HEK293 (cell line): ENCODE data around the gene TMEM161B.

Source experiments
- CTCF ChIA-PET: fragments of 350-600 bp; formaldehyde crosslinking; extraction: SDS; loops from one replicate; lab custom pipeline; 2021; ENCODE audit warnings: antibody characterized with exemption; lab: Yijun Ruan, JAX
- POLR2A ChIA-PET: fragments of 300-600 bp; formaldehyde crosslinking; extraction: SDS; loops from one replicate; lab custom pipeline; 2020; ENCODE audit warnings: antibody characterized with exemption, inconsistent platforms; lab: Yijun Ruan, JAX
- H3K27ac ChIP-seq: fragments of 200-500 bp; sonication (Bioruptor generic); 2 replicates; pipeline ENCODE4 v1.5.1; 2014; ENCODE audit warnings: low read depth, low read length, control low read depth, inconsistent platforms; ENCODE audit errors: extremely low read depth
- H3K36me3 ChIP-seq, 2 experiments: fragments of 200-500 bp in 1 of 2; sonication (Bioruptor generic) in 1 of 2; 1 replicate in 1 of 2; 2 replicates in 1 of 2; pipeline ENCODE4 v1.5.1; 2014 to 2017; ENCODE audit warnings: inconsistent platforms in 2 of 2, low read length in 2 of 2; ENCODE audit not compliant: control insufficient read depth in 2 of 2, insufficient read depth in 1 of 2
- H3K4me1 ChIP-seq: fragments of 200-500 bp; sonication (Bioruptor generic); 2 replicates; pipeline ENCODE4 v1.5.1; 2014; ENCODE audit warnings: mild to moderate bottlenecking, low read length, inconsistent platforms; ENCODE audit not compliant: control insufficient read depth, insufficient read depth
- H3K4me3 ChIP-seq: 2 replicates; pipeline ENCODE4 v1.5.1; 2011; ENCODE audit warnings: low read depth, mild to moderate bottlenecking, control low read depth, low read length, moderate library complexity
- H3K9me3 ChIP-seq: fragments of 200-500 bp; sonication (Bioruptor generic); 2 replicates; pipeline ENCODE4 v1.5.1; 2014; ENCODE audit warnings: low read depth, low read length, inconsistent platforms; ENCODE audit not compliant: control insufficient read depth, insufficient read depth
- ATF2 ChIP-seq: fragments of 450-650 bp; formaldehyde crosslinking; IDR thresholded peaks from 2 replicates; pipeline ENCODE4 v1.5.1; 2016; ENCODE audit warnings: missing biosample characterization, missing genetic modification characterization, low read depth
- CTCF ChIP-seq: fragments of 450-650 bp; formaldehyde crosslinking; IDR thresholded peaks from 2 replicates; pipeline ENCODE4 v1.5.1; 2016; ENCODE audit warnings: missing biosample characterization, missing genetic modification characterization
- EGR2 ChIP-seq: fragments of 450-650 bp; formaldehyde crosslinking; IDR thresholded peaks from 2 replicates; pipeline ENCODE4 v1.5.1; 2016; ENCODE audit warnings: low read depth, missing biosample characterization, missing genetic modification characterization
- GFI1B ChIP-seq: fragments of 450-650 bp; formaldehyde crosslinking; IDR thresholded peaks from 2 replicates; pipeline ENCODE4 v1.5.1; 2016; ENCODE audit warnings: missing biosample characterization, missing genetic modification characterization
- GLI4 ChIP-seq: fragments of 450-650 bp; formaldehyde crosslinking; IDR thresholded peaks from 2 replicates; pipeline ENCODE4 v1.5.1; 2016; ENCODE audit warnings: missing biosample characterization, missing genetic modification characterization
- GLIS1 ChIP-seq: fragments of 450-650 bp; formaldehyde crosslinking; IDR thresholded peaks from 2 replicates; pipeline ENCODE4 v1.5.1; 2016; ENCODE audit warnings: missing biosample characterization, missing genetic modification characterization
- HOXC10 ChIP-seq: sonication (generic); formaldehyde crosslinking; IDR thresholded peaks from 2 replicates; pipeline ENCODE4 v1.8.1; 2023; ENCODE audit warnings: mild to moderate bottlenecking, missing genetic modification reagents
- KLF16 ChIP-seq: fragments of 450-650 bp; formaldehyde crosslinking; IDR thresholded peaks from 2 replicates; pipeline ENCODE4 v1.5.1; 2017; ENCODE audit warnings: missing biosample characterization, missing genetic modification characterization
- MEIS1 ChIP-seq: sonication (generic); formaldehyde crosslinking; IDR thresholded peaks from 2 replicates; pipeline ENCODE4 v1.8.1; 2022; ENCODE audit warnings: missing genetic modification reagents, mild to moderate bottlenecking, borderline replicate concordance
- OVOL3 ChIP-seq: fragments of 450-650 bp; formaldehyde crosslinking; IDR thresholded peaks from 2 replicates; pipeline ENCODE4 v1.5.1; 2016; ENCODE audit warnings: missing biosample characterization, missing genetic modification characterization
- PBX3 ChIP-seq: sonication (generic); formaldehyde crosslinking; IDR thresholded peaks from 2 replicates; pipeline ENCODE4 v1.8.1; 2022; ENCODE audit warnings: mild to moderate bottlenecking, moderate library complexity, missing genetic modification reagents
- RBAK ChIP-seq: fragments of 450-650 bp; formaldehyde crosslinking; IDR thresholded peaks from 2 replicates; pipeline ENCODE4 v1.5.1; 2016; ENCODE audit warnings: missing biosample characterization, missing genetic modification characterization
- SALL2 ChIP-seq: fragments of 450-650 bp; formaldehyde crosslinking; IDR thresholded peaks from 2 replicates; pipeline ENCODE4 v1.5.0; 2017; ENCODE audit warnings: missing biosample characterization, mild to moderate bottlenecking, missing genetic modification characterization, borderline replicate concordance
- SP3 ChIP-seq: fragments of 450-650 bp; formaldehyde crosslinking; IDR thresholded peaks from 2 replicates; pipeline ENCODE4 v1.5.1; 2016; ENCODE audit warnings: missing biosample characterization, missing genetic modification characterization
- ZBTB1 ChIP-seq: fragments of 450-650 bp; formaldehyde crosslinking; IDR thresholded peaks from 2 replicates; pipeline ENCODE4 v1.5.1; 2016; ENCODE audit warnings: missing biosample characterization, missing genetic modification characterization
- ZBTB21 ChIP-seq: fragments of 450-650 bp; formaldehyde crosslinking; IDR thresholded peaks from 2 replicates; pipeline ENCODE4 v1.5.1; 2017; ENCODE audit warnings: missing biosample characterization, missing genetic modification characterization
- ZBTB48 ChIP-seq: fragments of 450-650 bp; formaldehyde crosslinking; IDR thresholded peaks from 2 replicates; pipeline ENCODE4 v1.5.1; 2016; ENCODE audit warnings: missing biosample characterization, missing genetic modification characterization
- ZBTB49 ChIP-seq: fragments of 450-650 bp; formaldehyde crosslinking; IDR thresholded peaks from 2 replicates; pipeline ENCODE4 v1.5.1; 2016; ENCODE audit warnings: missing biosample characterization, missing genetic modification characterization, low read depth
- ZNF112 ChIP-seq: fragments of 450-650 bp; formaldehyde crosslinking; IDR thresholded peaks from 2 replicates; pipeline ENCODE4 v1.5.0; 2017; ENCODE audit warnings: missing biosample characterization, missing genetic modification characterization
- ZNF16 ChIP-seq: fragments of 450-650 bp; formaldehyde crosslinking; IDR thresholded peaks from 2 replicates; pipeline ENCODE4 v1.5.1; 2016; ENCODE audit warnings: low read depth, missing biosample characterization, missing genetic modification characterization
- ZNF18 ChIP-seq: fragments of 450-650 bp; formaldehyde crosslinking; IDR thresholded peaks from 2 replicates; pipeline ENCODE4 v1.5.1; 2016; ENCODE audit warnings: missing biosample characterization, missing genetic modification characterization
- ZNF239 ChIP-seq: fragments of 450-650 bp; formaldehyde crosslinking; IDR thresholded peaks from 2 replicates; pipeline ENCODE4 v1.5.1; 2016; ENCODE audit warnings: missing biosample characterization, missing genetic modification characterization
- ZNF510 ChIP-seq: fragments of 450-650 bp; formaldehyde crosslinking; IDR thresholded peaks from 2 replicates; pipeline ENCODE4 v1.5.1; 2018; ENCODE audit warnings: mild to moderate bottlenecking, missing genetic modification characterization, missing biosample characterization; ENCODE audit not compliant: insufficient replicate concordance
- ZNF555 ChIP-seq: fragments of 450-650 bp; formaldehyde crosslinking; conservative IDR thresholded peaks from 2 replicates; pipeline ENCODE4 v1.5.1; 2017; ENCODE audit warnings: missing biosample characterization, mild to moderate bottlenecking, missing genetic modification characterization, inconsistent platforms
- ZNF585B ChIP-seq: fragments of 450-650 bp; formaldehyde crosslinking; IDR thresholded peaks from 2 replicates; pipeline ENCODE4 v1.5.1; 2016; ENCODE audit warnings: missing biosample characterization, missing genetic modification characterization
- ZNF76 ChIP-seq: fragments of 450-650 bp; formaldehyde crosslinking; IDR thresholded peaks from 2 replicates; pipeline ENCODE4; 2016; ENCODE audit warnings: low read depth, missing biosample characterization, missing genetic modification characterization, borderline replicate concordance
- ZNF785 ChIP-seq: fragments of 450-650 bp; formaldehyde crosslinking; IDR thresholded peaks from 2 replicates; pipeline ENCODE4 v1.5.1; 2016; ENCODE audit warnings: missing biosample characterization, missing genetic modification characterization
- ZXDB ChIP-seq: fragments of 450-650 bp; formaldehyde crosslinking; IDR thresholded peaks from 2 replicates; pipeline ENCODE4 v1.5.1; 2016; ENCODE audit warnings: missing biosample characterization, missing genetic modification characterization

Gene TMEM161B

GRCh38 chr5:88262116-88262515 lies 6.5 kb downstream of the TMEM161B start:
- POLR2A ChIA-PET = no interaction called here
- H3K4me3 ChIP-seq = no peak overlapping the region

GRCh38 chr5:88258636-88259035 lies 10.0 kb downstream of the TMEM161B start:
- H3K9me3 ChIP-seq = no peaks in the 10 kb centered on the region
- H3K27ac ChIP-seq = no peak overlapping the region
- no peak overlapping the region for H3K4me3 ChIP-seq
- ChIA-PET POLR2A (no interaction called here), CTCF (interaction anchor here (0.5 kb wide), 1 partner anchor 51 kb away, joined by 3 read pairs; no protein-coding TSS in a partner anchor)
- peaks cover 0 to under 1% of the 10 kb centered on the region in 2 experiments for H3K36me3 ChIP-seq
- H3K4me1 ChIP-seq = no peaks in the 10 kb centered on the region; the same call in 1 of the 2 replicates
- no peak for TF ChIP-seq ZNF785 (tag by site-specific recombination)
- TF ChIP-seq ZNF112 (tag by site-specific recombination) = no peak
- TF ChIP-seq RBAK = no peak
- no peak for TF ChIP-seq OVOL3 (tag by site-specific recombination)
- TF ChIP-seq ZBTB48 (tag by site-specific recombination) = no peak
- TF ChIP-seq ZBTB21 = no peak
- TF ChIP-seq ZBTB1 (tag by site-specific recombination) = no peak
- no peak for TF ChIP-seq KLF16 (tag by site-specific recombination)
- no peak for TF ChIP-seq ZBTB49 (tag by site-specific recombination)
- TF ChIP-seq ZNF76 (tag by site-specific recombination) = no peak
- no peak for TF ChIP-seq ZXDB (tag by site-specific recombination)
- TF ChIP-seq HOXC10 (CRISPR knock-in tag) = no peak
- TF ChIP-seq GLIS1 (tag by site-specific recombination) = no peak

More at GRCh38 chr5:88262116-88262515, 6.5 kb downstream of the TMEM161B start:
- H3K4me1 ChIP-seq = no peaks in the 10 kb centered on the region; the same call in 1 of the 2 replicates
- CTCF ChIA-PET = no interaction called here
- peaks cover 0 to 15% of the 10 kb centered on the region in 2 experiments; a peak in 2 of 3 replicates for H3K36me3 ChIP-seq
- no peak for TF ChIP-seq CTCF (tag by site-specific recombination)
- no peak for TF ChIP-seq SP3
- no peak for TF ChIP-seq ZBTB48 (tag by site-specific recombination)
- TF ChIP-seq GLI4 (tag by site-specific recombination) = no peak
- TF ChIP-seq ZNF16 (tag by site-specific recombination) = no peak
- no peak for TF ChIP-seq ZNF510 (tag by site-specific recombination)
- TF ChIP-seq ATF2 (tag by site-specific recombination) = no peak
- no peak for TF ChIP-seq MEIS1 (CRISPR knock-in tag)
- no peak for TF ChIP-seq ZNF239 (tag by site-specific recombination)
- no peak for TF ChIP-seq ZNF585B (tag by site-specific recombination)
- no peak for TF ChIP-seq SALL2 (tag by site-specific recombination)
- TF ChIP-seq ZNF555 (tag by site-specific recombination) = no peak
- no peak for TF ChIP-seq PBX3 (CRISPR knock-in tag)
- no peak for TF ChIP-seq ZNF18 (tag by site-specific recombination)
- no peak for TF ChIP-seq EGR2 (tag by site-specific recombination)
- no peak for TF ChIP-seq GFI1B
- TF ChIP-seq, all 188 proteins: peak for 0
- Histone ChIP-seq H3K27ac (no peak overlapping the region), H3K9me3 (no peaks in the 10 kb centered on the region)
